Activated CD8-positive, alpha-beta T cell treated with anti-CD3 and anti-CD28 coated beads, Interleukin-2, amount 10 ng/mL, durations not matched to agents 7 days and 5 days (primary cell): ENCODE data around the gene NBL1. TPM values are rescaled to one million over a fixed set of nuclear protein-coding genes. Genes with fewer than 3 reads are reported as not detected.

ENCODE experiments used
- ATAC-seq: fragments of 150-1000 bp; cut with Tn5 transposase; one replicate; pipeline ENCODE4 v1.10.0; 2021; ENCODE audit warnings: moderate library complexity
- CTCF ChIA-PET: fragments of 350-600 bp; sonication (Branson Sonifier 250); formaldehyde crosslinking; loops from one replicate; lab custom pipeline; 2021; ENCODE audit warnings: antibody characterized with exemption; lab: Charles Lee
- POLR2A ChIA-PET: fragments of 350-600 bp; sonication (Branson Sonifier 250); formaldehyde crosslinking; loops from one replicate; lab custom pipeline; 2021; ENCODE audit warnings: antibody characterized with exemption; lab: Charles Lee
- DNase-seq: peaks from one replicate; pipeline ENCODE4 v3.0.0-alpha.2; 2020
- H3K27ac Mint-ChIP-seq: one replicate; pipeline ENCODE4 v1.8.0; 2021; ENCODE audit warnings: mild to moderate bottlenecking, mixed read lengths
- H3K27me3 Mint-ChIP-seq: one replicate; pipeline ENCODE4 v1.8.0; 2021; ENCODE audit warnings: low read depth, mixed read lengths
- H3K36me3 Mint-ChIP-seq: one replicate; pipeline ENCODE4 v1.8.0; 2021; ENCODE audit warnings: low read depth, mixed read lengths
- H3K4me1 Mint-ChIP-seq: one replicate; pipeline ENCODE4 v1.8.0; 2021; ENCODE audit warnings: low read depth, mixed read lengths
- H3K4me3 Mint-ChIP-seq: one replicate; pipeline ENCODE4 v1.8.0; 2021; ENCODE audit warnings: mild to moderate bottlenecking, mixed read lengths
- H3K9me3 Mint-ChIP-seq: one replicate; pipeline ENCODE4 v1.8.0; 2022; ENCODE audit warnings: mixed read lengths; ENCODE audit not compliant: insufficient read depth
- total RNA-seq, 2 experiments: library from RNA; stranded (reverse); gene quantifications; one replicate each; pipeline ENCODE4 v1.2.3, GENCODE V29; 2021

NBL1 gene
- total RNA-seq, 2 experiments from 2014 or later: 40.1 TPM

- no peak overlapping the region for H3K27ac Mint-ChIP-seq
Observed at GRCh38 chr1:19657511-19657910, 13.4 kb downstream of the NBL1 start.

GRCh38 chr1:19658186-19658585 lies 14.1 kb downstream of the NBL1 start:
- ChIA-PET POLR2A (no interaction called here), CTCF (no interaction called here)
- no peak for ATAC-seq
- H3K4me3 Mint-ChIP-seq: no peak overlapping the region
- H3K36me3 Mint-ChIP-seq: peaks cover 1% of the 10 kb centered on the region
- no peaks in the 10 kb centered on the region for H3K9me3 Mint-ChIP-seq
- no peak for DNase-seq
- peaks cover 10% of the 10 kb centered on the region for H3K27me3 Mint-ChIP-seq
- H3K4me1 Mint-ChIP-seq: peaks cover 13% of the 10 kb centered on the region
- H3K27ac Mint-ChIP-seq: no peak overlapping the region

More at GRCh38 chr1:19657511-19657910, 13.4 kb downstream of the NBL1 start:
- H3K27me3 Mint-ChIP-seq: peaks cover 4% of the 10 kb centered on the region
- ATAC-seq: no peak
- H3K4me1 Mint-ChIP-seq: peaks cover 13% of the 10 kb centered on the region
- H3K9me3 Mint-ChIP-seq: no peaks in the 10 kb centered on the region
- no peak for DNase-seq
- CTCF ChIA-PET: interaction anchor here (0.9 kb wide), 1 partner anchor 37 kb away, joined by 3 read pairs; no protein-coding TSS in a partner anchor
- POLR2A ChIA-PET: interaction anchor here (1.0 kb wide), 1 partner anchor 189 kb away, joined by 3 read pairs; no protein-coding TSS in a partner anchor
- H3K4me3 Mint-ChIP-seq: no peak overlapping the region
- peaks cover 1% of the 10 kb centered on the region for H3K36me3 Mint-ChIP-seq

GRCh38 chr1:19661721-19662228 lies 17.7 kb downstream of the NBL1 start:
- Mint-ChIP-seq H3K4me1 (peaks cover 13% of the 10 kb centered on the region), H3K27me3 (peaks cover 32% of the 10 kb centered on the region), H3K9me3 (no peaks in the 10 kb centered on the region), H3K4me3 (no peak overlapping the region), H3K27ac (no peak overlapping the region), H3K36me3 (peaks cover 4% of the 10 kb centered on the region)
- POLR2A ChIA-PET: interaction anchor here (0.9 to 1.0 kb wide), 2 partner anchors 45 to 94 kb away, joined by 3 to 4 read pairs; no protein-coding TSS in a partner anchor
- DNase-seq: peak; percentile 64
- ATAC-seq: no peak
- CTCF ChIA-PET: interaction anchor here (0.7 to 3.9 kb wide), 47 partner anchors 8 to 482 kb away, joined by 3 to 103 read pairs (median 4); partner anchors contain the start of genes AKR7A3, NBL1 and OTUD3

GRCh38 chr1:19662313-19662712 lies 18.2 kb downstream of the NBL1 start:
- peaks cover 36% of the 10 kb centered on the region for H3K27me3 Mint-ChIP-seq
- DNase-seq (no peak), ATAC-seq (no peak)
- peaks cover 2% of the 10 kb centered on the region for H3K36me3 Mint-ChIP-seq
- ChIA-PET CTCF (interaction anchor here (0.8 to 3.9 kb wide), 41 partner anchors 8 to 482 kb away, joined by 3 to 103 read pairs (median 4); partner anchors contain the start of genes AKR7A3, NBL1 and OTUD3), POLR2A (interaction anchor here (1.0 kb wide), 1 partner anchor 44 kb away, joined by 3 read pairs; no protein-coding TSS in a partner anchor)
- H3K9me3 Mint-ChIP-seq: no peaks in the 10 kb centered on the region
- H3K4me3 Mint-ChIP-seq: no peak overlapping the region
- peaks cover 13% of the 10 kb centered on the region for H3K4me1 Mint-ChIP-seq
- H3K27ac Mint-ChIP-seq: no peak overlapping the region

- H3K36me3 Mint-ChIP-seq: peaks cover 2% of the 10 kb centered on the region
- ATAC-seq: peak; percentile 52
- no peaks in the 10 kb centered on the region for H3K9me3 Mint-ChIP-seq
- H3K27ac Mint-ChIP-seq: no peak within 1 kb of the TSS
- H3K4me1 Mint-ChIP-seq: peaks cover 12% of the 10 kb centered on the region
- H3K27me3 Mint-ChIP-seq: peaks cover 38% of the 10 kb centered on the region
- peak within 1 kb of the TSS; percentile 3 for H3K4me3 Mint-ChIP-seq
- ChIA-PET POLR2A (no interaction called here), CTCF (interaction anchor here (0.7 to 0.9 kb wide), 2 partner anchors 8 to 11 kb away, joined by 3 read pairs; no protein-coding TSS in a partner anchor)
- DNase-seq: no peak
Observed at GRCh38 chr1:19664453-19665185, 20.5 kb downstream of the NBL1 start, which contains the start of gene HTR6. Gene HTR6 (plus strand): TSS chr1:19664875. CDS start chr1:19665754, 879 bp downstream.

- H3K4me3 Mint-ChIP-seq: no peak overlapping the region
- ChIA-PET POLR2A (no interaction called here), CTCF (no interaction called here)
- H3K27me3 Mint-ChIP-seq: peaks cover 42% of the 10 kb centered on the region
- peaks cover 9% of the 10 kb centered on the region for H3K4me1 Mint-ChIP-seq
- no peaks in the 10 kb centered on the region for H3K9me3 Mint-ChIP-seq
- no peak overlapping the region for H3K27ac Mint-ChIP-seq
- ATAC-seq (no peak), DNase-seq (no peak)
- H3K36me3 Mint-ChIP-seq: peaks cover 2% of the 10 kb centered on the region
Observed at GRCh38 chr1:19665186-19665495, 21.0 kb downstream of the NBL1 start.

- peaks cover 42% of the 10 kb centered on the region for H3K27me3 Mint-ChIP-seq
- no peak for DNase-seq
- peaks cover 9% of the 10 kb centered on the region for H3K4me1 Mint-ChIP-seq
- H3K36me3 Mint-ChIP-seq: peaks cover 2% of the 10 kb centered on the region
- CTCF ChIA-PET: no interaction called here
- POLR2A ChIA-PET: no interaction called here
- H3K4me3 Mint-ChIP-seq: no peak overlapping the region
- ATAC-seq: no peak
- H3K27ac Mint-ChIP-seq: no peak overlapping the region
- no peaks in the 10 kb centered on the region for H3K9me3 Mint-ChIP-seq
Observed at GRCh38 chr1:19665496-19666465, 21.7 kb downstream of the NBL1 start.

GRCh38 chr1:19668888-19669287 lies 24.8 kb downstream of the NBL1 start:
- DNase-seq: no peak
- CTCF ChIA-PET: interaction anchor here (1.3 to 5.1 kb wide), 4 partner anchors 8 to 47 kb away, joined by 4 to 29 read pairs (median 9); no protein-coding TSS in a partner anchor
- POLR2A ChIA-PET: no interaction called here
- Mint-ChIP-seq H3K9me3 (no peaks in the 10 kb centered on the region), H3K27ac (no peak overlapping the region), H3K27me3 (peaks cover 33% of the 10 kb centered on the region), H3K4me3 (no peak overlapping the region), H3K36me3 (peaks cover 2% of the 10 kb centered on the region), H3K4me1 (peaks cover 7% of the 10 kb centered on the region)
- no peak for ATAC-seq

- POLR2A ChIA-PET: no interaction called here
- CTCF ChIA-PET: interaction anchor here (1.4 to 5.1 kb wide), 2 partner anchors 10 to 36 kb away, joined by 3 to 29 read pairs; no protein-coding TSS in a partner anchor
- H3K27ac Mint-ChIP-seq: no peak overlapping the region
Observed at GRCh38 chr1:19670787-19671186, 26.7 kb downstream of the NBL1 start.

GRCh38 chr1:19672237-19672636 lies 28.1 kb downstream of the NBL1 start:
- Mint-ChIP-seq H3K4me1 (no peaks in the 10 kb centered on the region), H3K4me3 (no peak overlapping the region), H3K36me3 (no peaks in the 10 kb centered on the region), H3K9me3 (no peaks in the 10 kb centered on the region), H3K27me3 (peaks cover 12% of the 10 kb centered on the region), H3K27ac (no peak overlapping the region)
- no peak for ATAC-seq
- POLR2A ChIA-PET: interaction anchor here (0.6 kb wide), 1 partner anchor 1072 kb away, joined by 3 read pairs; no protein-coding TSS in a partner anchor
- DNase-seq: no peak
- CTCF ChIA-PET: interaction anchor here (0.7 to 5.1 kb wide), 4 partner anchors 8 to 35 kb away, joined by 3 to 29 read pairs (median 3); no protein-coding TSS in a partner anchor

More at GRCh38 chr1:19670787-19671186, 26.7 kb downstream of the NBL1 start:
- Mint-ChIP-seq H3K9me3 (no peaks in the 10 kb centered on the region), H3K36me3 (peaks cover 2% of the 10 kb centered on the region), H3K27me3 (peaks cover 26% of the 10 kb centered on the region), H3K4me1 (peaks cover 4% of the 10 kb centered on the region), H3K4me3 (no peak overlapping the region)
- ATAC-seq (no peak), DNase-seq (no peak)

- peaks cover 8% of the 10 kb centered on the region for H3K27me3 Mint-ChIP-seq
- H3K9me3 Mint-ChIP-seq: no peaks in the 10 kb centered on the region
- CTCF ChIA-PET: no interaction called here
- POLR2A ChIA-PET: no interaction called here
- H3K4me1 Mint-ChIP-seq: no peaks in the 10 kb centered on the region
- no peak overlapping the region for H3K4me3 Mint-ChIP-seq
- H3K36me3 Mint-ChIP-seq: no peaks in the 10 kb centered on the region
- no peak overlapping the region for H3K27ac Mint-ChIP-seq
- ATAC-seq (no peak), DNase-seq (no peak)
Observed at GRCh38 chr1:19675797-19676196, 31.7 kb downstream of the NBL1 start.
